ENCODE measurements around the gene ZNF148.

DNA sequence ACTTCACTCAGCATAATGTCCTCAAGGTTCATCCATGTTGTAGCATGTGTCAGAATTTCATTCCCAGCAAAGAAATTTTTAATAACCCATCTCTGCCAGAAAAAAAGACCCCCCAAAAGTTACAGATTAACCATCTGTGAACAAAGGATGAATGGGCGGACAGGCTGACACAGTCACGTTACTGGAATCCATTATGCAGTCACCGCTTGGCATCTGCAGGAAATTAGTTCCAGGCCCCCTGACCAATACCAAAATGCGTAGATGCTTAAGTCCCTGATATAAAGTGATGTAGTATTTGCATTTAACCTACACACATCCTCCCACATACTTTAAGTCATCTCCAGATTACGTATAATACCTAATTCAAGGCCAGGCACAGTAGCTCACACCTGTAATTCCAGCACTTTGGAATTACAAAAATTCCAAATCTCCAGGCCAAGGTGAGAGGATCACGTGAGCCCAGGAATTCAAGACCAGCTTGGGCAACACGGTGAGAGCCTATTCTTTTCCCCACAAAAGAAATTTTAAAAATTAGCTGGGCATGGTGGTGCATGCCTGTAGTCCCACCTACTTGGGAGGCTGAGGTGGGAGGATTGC, 161.1 kb downstream of the ZNF148 start:
- no peak for TF ChIP-seq CTCF (IDR thresholded peaks at IDR 0.05)
- TF ChIP-seq POLR2AphosphoS5 (IDR thresholded peaks at IDR 0.05; ENCODE audit: insufficient read depth in 1 of 2, low read depth in 1 of 2), result no peak
- TF ChIP-seq POLR2A (IDR thresholded peaks at IDR 0.05), result no peak
